HG03045 (cell line): ENCODE data around the gene SAMD5.

Source experiments
- ATAC-seq: cut with Tn5 transposase; IDR thresholded peaks from one replicate; pipeline ENCODE4 v1.9.1; 2021; ENCODE audit warnings: mild to moderate bottlenecking, moderate library complexity; ENCODE audit not compliant: unreplicated experiment

Gene SAMD5

DNA sequence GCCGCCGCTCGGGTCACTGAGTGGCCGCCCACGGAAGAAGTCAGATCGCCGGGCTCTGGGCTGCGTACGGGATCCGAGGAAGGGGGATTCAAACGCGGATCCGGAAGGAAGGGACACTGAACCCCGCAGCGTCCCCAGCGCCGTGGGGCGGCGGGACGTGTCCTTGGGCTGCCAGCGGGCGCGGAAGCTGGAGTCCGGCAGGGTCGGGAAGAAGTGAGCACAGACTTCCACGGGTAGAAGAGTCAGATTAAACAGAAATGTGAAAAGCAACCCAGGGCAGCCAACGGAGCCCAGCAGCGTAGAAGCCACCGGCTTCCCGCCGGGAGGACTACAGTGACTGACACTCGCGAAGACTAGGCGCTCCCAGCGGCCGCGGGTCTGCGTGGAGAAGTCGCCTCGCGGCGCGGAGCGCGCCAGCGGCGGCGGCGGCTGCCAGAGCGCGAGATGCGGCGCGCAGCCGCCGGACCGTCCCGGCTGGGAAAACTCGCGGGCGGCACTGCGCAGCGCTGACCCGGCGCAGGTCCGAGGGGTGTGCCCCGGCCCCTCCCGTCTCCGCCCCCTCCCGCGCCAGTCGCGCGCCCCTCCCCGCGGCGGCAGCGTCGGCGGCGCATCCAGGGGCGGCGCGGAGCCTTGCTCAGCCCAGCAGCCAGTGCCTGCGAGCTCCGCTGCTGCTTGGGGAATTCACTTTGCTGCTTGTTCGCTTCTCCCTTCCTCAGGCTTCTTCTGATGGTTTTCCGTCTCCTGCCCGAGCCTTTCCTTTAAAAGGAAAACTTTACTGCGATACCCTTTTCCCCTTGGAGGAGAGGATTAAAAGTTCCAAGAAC is at the start of gene SAMD5:
TSS of gene SAMD5 (plus strand) at position 649 of the 824 bp plus-strand sequence. CDS start 239 bp downstream, outside the sequence.
- ATAC-seq = peak; percentile 64

DNA sequence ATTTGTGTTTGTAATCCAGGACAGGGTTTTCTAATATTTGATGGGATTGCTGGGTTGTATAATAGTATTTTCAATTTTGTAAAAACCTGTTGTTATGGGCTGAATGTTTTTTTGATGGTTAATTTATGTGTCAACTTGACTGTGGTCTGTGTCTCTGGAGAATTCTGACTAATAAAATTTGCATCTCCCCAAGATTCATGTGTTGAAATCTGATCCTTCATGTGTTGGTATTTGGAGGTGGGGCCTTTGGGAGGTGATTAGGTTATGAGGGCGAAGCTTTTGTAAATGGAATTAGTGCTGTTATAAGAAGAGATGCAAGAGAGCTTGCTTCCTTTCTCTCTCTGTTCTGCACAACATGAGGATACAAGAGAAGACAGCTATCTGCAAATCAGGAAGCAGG is 48.7 kb upstream of the SAMD5 start:
- ATAC-seq = no peak

DNA sequence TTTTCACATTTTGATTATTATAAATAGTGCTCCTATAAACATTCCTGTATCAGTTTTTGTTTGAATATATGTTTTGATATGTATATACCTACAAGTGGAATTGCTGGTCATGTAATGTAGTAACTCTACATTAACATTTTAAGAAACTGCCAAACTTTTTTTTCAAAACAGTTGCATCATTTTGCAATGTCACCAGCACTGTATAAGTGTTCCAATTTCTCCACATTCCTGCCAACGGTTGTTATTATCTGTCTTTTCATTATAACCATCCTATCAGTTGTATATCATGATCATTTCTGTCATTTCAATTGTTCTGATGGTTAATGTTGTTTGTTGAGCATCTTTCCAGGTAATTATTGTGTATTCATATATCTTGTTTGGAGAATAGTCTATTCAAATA is 44.8 kb upstream of the SAMD5 start:
- ATAC-seq = no peak

DNA sequence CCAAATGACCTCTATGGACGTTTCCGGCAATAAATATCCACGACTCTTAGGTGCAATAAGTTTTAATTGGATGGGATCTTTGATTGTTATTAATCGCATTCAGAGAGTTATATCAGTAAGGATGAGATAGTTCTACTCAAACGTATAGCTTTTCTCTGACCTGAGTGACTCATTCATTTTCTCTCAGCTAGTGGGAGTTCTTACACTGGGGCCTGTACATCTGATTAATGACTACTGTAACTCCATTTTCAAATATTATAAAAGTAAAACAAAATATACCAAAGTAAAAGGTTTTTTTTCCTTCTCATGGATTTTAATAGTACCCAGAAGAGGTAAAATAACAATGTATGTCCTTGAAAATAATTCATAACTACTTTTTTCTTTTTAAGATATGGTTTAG is 41.1 kb upstream of the SAMD5 start:
- ATAC-seq = no peak

DNA sequence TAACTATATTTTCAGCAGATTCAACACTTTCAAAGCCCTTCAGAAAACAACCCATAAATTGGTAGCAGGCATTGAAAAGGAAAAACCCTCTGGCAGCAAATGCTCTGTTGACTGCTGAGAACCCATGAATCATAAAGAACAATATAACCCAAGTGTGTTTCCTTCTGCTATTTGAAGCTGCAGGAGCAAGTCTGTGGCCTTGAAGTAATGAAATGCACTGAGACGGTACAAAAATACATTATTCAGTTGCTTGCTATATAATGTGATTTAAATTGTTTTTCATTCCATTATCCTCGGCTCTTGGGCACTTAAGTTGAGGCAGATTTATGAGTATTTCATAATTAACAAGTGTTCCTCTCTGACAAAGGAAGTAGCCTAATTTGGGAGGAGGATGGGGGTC is 40.6 kb upstream of the SAMD5 start:
- ATAC-seq = no peak

DNA sequence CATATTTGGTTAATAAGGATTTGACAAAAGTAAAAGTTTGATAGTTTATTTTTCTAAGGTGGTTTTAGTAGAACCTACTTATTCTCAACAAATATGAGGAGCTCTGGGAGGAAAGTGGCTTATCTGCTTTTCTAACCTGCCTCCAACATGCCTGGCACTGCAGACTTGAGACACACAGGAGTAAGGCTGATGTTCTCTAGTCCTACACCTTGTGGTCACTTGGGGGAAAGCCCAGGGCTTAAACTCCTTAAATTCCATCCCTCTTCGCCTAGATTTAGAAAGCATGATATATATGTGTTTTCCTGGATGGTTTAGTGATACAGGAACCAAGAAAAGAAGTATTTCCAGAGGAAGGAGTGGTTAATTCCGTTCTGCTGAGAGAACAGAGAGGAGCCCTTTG is 39.9 kb upstream of the SAMD5 start:
- no peak for ATAC-seq

DNA sequence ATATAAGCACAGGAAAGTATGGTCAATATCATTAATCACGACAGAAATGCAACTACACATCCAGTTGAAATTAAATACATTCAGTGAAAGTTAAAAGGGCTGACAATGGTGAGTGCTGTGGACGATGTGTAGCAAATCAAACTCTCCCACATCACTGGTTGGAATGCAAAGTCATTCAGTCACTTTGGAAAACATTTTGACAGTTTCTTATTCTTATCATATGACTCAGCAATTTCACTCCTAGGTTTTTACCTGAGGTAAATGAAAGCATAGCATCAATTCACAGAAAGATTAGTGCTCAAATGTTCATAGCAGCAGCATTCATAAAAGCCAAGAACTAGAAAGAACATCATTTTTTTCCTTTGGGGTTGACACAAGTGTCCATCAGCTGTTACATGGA is 28.6 kb upstream of the SAMD5 start:
- ATAC-seq = no peak

DNA sequence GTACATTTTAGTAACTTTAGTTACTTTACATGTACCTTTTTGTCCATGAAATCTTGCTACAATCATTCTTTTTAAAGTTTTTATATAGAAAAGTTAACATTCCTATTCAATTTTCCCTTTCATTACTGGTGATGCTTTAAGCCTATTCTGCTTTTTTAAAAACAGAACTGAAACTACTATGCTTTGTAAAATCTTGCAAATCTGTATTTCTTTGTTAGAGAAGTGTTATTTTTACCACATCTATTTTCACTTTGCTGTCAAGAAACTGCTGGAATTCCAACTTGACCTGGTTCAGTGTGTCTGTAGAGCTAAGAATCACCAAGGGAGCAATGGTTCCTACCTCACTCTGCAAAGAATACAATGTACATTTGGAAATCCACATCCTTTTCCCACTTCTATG is 21.8 kb upstream of the SAMD5 start:
- ATAC-seq = no peak

DNA sequence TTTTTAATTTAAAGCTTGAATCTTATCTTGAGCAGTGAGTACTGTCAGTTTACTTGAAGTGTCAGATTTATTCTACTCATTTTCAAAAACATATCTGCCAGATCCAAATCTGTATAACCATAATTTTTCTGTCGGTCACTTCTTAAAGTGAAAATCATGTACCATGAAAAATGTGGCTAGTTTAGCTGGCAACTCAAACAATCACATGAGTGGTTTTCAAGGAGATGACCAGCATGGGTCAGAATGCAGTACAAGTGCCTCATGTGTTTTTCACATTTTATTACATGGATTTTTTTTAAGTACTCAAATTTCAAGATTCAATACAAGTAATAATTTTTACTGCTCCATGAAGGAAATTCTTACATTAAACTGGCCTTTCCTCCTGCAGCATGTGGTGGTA is 11.0 kb upstream of the SAMD5 start:
- ATAC-seq = no peak

DNA sequence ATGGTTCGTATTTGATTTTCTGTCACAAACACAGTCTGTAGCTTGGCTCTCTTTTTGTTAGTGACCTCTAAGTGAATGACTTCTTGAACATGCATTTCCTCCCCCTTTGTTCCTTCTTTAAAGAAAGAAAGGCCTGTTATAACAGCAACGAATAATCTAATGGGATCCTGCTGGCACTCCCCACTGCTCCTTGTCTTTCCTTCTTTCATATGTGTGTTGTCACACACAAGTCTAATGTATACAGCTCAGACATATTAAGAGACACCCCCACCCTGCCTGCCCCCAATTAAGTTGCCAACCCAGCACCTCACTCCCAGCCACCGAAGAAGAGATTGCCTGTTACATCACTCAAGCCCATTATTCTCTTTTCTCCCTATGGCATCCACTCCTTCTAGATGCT is 4.9 kb upstream of the SAMD5 start:
- no peak for ATAC-seq

DNA sequence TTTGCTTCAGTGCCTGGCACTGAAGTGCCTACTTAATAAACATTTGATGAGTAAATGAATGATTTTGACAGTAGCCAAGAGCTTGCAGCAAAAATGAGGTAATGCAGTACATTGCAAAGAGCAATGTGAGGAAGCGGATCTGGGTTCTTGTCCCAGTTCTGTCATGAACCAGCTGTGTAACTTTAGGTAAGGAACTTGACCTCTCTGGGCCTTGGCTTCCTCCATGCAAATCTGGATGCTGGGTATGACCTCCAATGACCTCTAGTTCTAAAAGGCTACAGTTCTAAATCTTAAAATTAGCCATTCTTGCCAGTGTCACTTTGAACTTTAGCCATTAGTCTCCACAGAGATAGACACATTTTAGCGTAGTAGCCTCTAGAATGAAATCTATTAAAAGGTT is 3.6 kb upstream of the SAMD5 start:
- no peak for ATAC-seq

DNA sequence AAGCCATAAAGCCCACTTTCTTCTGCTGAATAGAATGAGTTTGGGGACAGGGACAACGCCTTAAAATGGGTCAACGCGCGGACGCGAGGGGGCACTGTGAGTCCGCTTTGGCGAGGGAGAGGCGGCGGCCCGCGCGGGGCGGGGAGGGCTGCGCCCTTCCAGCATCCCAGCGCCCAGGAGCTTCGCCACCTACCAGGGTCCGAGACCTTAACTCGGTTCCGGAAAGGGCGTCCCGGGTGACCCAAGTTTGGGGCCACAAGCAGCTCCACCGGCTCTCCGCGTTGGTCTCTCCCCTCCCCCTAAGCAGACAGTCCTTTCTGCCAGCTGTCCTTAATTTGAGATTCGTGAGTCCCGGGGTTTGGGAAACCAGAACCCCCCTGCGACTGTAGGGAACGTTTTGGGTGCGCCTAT is 1.8 kb upstream of the SAMD5 start:
- peak; percentile 31 for ATAC-seq

DNA sequence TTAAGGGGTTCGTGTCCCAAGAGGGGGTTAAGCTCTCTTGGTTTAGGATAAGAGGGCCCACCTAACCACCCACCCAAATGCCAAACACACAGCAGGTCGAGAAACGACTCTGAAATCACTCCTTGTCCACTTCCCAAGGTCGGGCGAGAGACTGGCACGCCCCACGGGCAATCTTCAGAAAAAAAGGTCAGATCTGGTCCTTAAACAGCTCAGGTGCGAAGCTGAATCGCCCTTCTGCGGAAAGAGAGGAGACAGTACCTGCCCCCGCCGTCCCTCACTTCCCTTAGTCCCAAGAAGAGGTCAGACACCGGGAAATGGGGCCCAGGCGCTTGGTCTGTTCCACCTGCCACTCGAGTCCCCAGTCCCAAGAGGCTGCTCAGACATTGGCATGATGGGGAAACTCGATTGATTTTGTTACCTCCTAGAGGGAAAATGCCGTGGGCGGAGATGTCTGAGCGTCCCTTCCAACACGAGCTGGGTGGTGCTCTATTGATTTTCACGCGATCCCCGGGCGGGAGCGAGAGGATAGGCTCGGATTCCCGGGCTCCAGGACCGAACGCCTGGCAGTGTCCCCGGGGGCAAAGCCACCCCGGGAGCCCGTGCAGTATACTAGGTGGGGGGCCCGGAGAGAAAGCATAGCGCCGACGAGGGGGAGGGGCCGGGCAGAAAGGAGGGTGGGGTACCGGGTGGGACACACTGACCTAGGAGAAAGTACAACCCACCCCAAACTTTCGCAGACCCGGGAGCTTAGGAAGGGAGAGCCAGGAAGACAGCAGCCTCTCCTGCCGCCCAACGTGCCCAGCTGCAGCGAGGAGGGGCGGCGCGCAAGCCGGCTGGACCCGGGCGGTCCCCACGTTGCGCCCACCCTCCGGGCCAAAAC is 1.1 kb upstream of the SAMD5 start:
- ATAC-seq = peak; percentile 5

DNA sequence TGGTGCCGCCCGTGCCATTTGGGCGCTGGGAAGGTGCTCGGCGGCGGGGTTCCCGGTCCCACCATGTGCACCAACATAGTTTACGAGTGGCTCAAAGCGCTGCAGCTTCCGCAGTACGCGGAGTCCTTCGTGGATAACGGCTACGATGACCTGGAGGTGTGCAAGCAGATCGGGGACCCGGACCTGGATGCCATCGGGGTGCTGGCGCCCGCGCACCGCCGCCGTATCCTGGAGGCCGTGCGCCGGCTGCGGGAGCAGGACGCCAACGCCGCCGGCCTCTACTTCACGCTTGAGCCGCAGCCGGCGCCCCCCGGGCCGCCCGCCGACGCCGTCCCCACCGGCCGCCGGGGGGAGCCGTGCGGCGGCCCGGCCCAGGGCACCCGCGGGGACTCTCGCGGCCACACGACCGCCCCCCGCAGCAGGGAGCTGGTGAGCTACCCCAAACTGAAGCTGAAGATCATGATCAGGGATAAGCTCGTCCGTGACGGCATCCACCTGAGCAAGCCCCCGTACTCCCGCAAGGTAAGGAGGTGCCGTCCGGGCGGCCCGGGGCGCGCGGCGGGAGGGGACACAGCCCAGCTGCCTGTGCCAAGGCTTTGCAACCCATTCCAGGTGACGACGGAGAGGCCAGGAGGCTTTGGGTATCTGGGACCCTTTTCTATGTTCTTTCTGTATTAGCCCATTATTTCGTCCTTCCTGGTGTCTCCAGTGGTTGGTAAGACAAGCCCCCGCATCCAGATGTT is 547 bp downstream of the SAMD5 start:
- ATAC-seq = no peak

DNA sequence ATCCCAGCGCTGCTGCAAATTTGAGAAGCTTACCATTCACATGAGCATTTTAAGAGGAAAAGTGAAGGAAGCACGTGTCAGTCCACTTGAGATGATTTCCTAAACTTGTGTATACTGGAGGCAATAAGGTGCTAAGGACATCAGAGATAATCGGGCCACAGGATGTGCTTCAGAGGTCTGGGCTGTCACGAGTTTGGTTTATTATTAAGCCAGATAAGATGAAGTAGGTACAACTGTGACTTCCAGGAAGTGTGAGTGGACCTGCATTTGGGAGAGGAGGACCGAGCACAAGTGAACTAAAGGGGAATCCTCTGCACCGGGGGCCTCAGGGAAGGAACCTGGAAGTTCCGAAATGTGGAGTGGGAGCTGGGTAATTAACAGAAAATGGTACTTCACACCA is 1.4 kb downstream of the SAMD5 start:
- ATAC-seq = no peak

DNA sequence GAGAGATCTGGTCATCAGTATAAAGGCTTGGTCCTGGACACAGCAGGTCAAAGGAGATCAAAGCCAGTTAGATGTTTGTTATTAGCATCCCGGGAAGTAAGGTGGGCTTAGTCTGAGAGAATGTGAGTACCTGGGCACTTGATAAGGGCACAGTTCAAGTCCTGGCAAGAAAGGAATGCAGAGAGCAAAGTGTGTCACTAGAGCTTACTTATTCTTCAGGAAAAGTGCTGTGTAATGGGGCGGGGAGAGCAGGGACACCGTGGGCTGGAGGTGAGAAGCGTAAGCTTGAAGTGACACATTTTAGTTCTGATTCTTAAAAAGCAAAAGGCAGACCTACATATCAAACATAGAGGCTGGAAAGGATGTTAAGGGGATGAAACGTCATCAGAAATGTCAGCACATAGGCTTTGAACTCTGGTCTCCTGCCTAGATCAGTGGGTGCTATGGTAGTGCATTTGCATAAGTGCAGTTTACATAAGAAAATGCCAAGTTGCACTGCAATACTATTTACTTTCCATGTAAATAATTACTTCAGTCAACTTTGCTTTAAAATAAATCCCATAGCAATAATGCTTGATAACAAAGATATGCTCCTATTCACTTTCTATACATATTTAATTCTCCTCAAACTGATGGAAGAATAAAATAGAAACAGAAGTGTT is 2.6 kb downstream of the SAMD5 start:
- ATAC-seq = no peak

DNA sequence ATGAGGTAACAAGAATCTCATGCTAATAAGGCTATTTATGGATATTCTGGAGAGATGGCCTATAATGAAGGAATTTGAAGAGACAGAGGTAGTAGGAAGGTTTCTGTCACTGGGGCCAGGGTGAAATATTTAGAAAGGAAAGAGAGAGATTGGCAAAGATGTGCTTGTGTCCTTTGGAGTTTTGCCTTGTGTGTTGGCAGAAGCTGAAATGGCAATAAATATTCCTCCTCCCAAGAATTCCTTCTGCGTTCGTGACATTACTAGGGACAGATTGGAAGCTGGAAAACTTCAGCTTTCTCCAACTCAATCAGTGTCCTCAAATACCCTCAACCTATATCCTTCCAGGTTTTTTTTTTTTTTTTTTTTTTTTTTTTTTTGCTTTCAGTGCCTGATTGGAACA is 6.3 kb downstream of the SAMD5 start:
- ATAC-seq = no peak

DNA sequence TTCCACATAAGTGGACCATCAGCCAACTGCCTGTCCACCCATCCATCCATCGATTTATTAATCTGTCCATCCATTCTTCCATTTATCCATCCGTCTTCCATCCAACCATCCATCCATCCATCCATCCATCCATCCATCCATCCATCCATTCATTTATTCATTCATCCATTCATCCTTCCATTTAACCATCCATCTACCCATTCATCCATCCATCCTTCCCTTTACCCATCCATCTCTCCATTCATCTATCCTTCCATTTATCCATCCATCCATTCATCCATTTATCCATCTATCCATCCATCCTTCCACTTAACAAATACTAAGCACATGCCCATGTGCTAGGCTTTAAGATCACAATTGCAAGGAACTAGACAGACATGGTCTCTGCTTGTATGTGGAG is 6.8 kb downstream of the SAMD5 start:
- no peak for ATAC-seq

DNA sequence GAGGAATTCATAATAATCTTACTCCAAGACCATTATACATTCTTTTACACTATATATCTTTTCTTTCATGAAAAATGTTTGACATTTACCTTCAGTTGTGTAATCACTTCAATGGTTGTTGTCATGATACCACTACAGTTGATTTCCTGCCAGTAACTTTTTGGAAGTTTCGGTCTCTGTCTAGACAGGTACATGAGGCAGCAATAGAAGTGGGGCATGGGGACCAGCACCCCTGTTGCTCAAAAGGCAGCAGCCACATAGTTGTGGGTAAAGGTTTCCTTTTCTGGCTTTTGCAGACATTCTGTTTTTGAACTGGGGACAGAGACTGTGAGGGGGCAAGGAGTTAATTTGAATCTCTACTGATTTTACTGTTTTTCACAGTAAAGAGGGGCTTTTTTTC is 14.1 kb downstream of the SAMD5 start:
- no peak for ATAC-seq

DNA sequence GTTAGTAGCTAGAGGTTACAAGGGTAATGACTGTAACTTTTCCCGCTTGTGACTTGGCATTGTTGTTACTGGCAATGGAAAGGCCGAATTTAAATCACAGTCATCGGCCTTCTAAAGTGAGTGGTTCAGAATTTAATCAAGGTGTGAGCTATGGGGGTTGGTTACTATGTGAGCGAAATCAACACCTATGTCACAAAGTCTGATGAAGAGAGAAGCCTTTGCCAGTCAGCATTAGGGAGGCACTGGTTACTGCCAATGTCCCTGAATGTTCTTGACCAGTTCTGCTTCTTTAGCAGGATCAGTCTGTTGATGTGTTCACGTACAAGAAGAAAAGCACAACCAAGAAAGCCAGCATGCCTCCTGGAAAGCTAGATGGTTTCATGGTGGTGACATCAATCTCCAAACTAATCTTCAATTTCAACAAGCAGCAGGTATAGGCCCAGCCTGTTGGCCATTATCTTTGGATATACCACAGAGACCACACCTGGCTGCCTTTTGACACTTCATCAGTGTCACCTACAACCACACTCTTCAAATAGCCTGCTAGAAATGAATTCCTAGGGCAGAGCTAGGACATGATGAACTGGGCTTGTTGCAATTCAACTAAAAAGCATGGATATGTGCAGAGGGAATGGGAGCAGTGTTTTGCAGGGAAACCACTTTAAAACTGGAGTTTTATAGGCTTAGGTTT is 17.2 kb downstream of the SAMD5 start:
- ATAC-seq = no peak
